Cardiac muscle cell (in vitro differentiated cells and primary cell): Measurements from ENCODE around the gene TNS1. TPM values are rescaled to one million over a fixed set of nuclear protein-coding genes. Genes with fewer than 3 reads are reported as not detected.

Experiments used
- DNase-seq, 2 donors: peaks; one replicate each; pipeline versions ENCODE4 v3.0.0 to v3.0.0-alpha.2; 2010 to 2017; ENCODE audit warnings: low read depth in 1 of 2, low spot score in 1 of 2
- H3K27ac ChIP-seq: fragments of 200-600 bp; sonication (generic); 2 replicates; pipeline ENCODE4 v1.5.1; 2016
- H3K27me3 ChIP-seq: fragments of 200-600 bp; sonication (generic); 2 replicates; pipeline ENCODE4 v1.6.0; 2016; ENCODE audit warnings: control low read depth
- H3K36me3 ChIP-seq: fragments of 200-600 bp; sonication (generic); 2 replicates; pipeline ENCODE4 v1.5.1; 2016; ENCODE audit warnings: control low read depth
- H3K4me1 ChIP-seq: fragments of 200-600 bp; sonication (generic); 2 replicates; pipeline ENCODE4 v1.8.1; 2017; ENCODE audit warnings: low read depth, mild to moderate bottlenecking, mixed run types
- H3K4me3 ChIP-seq: fragments of 200-600 bp; sonication (generic); 2 replicates; pipeline ENCODE4 v1.5.1; 2016; ENCODE audit warnings: mild to moderate bottlenecking
- H3K9me3 ChIP-seq: fragments of 200-600 bp; sonication (generic); 2 replicates; pipeline ENCODE4 v1.5.1; 2017; ENCODE audit warnings: low read depth, mild to moderate bottlenecking, control low read depth
- CTCF ChIP-seq: IDR thresholded peaks from 2 replicates; pipeline ENCODE4 v1.5.1; 2012; ENCODE audit warnings: low read depth, mild to moderate bottlenecking, low read length
- polyA plus RNA-seq: library from polyadenylated mRNA; unstranded; fragments of >200 nt; fragmentation: Nextera tagmentation; extraction: Ambion mirVana; gene quantifications from 2 replicates; pipeline ENCODE4 v1.2.1, GENCODE V29; 2016
- total RNA-seq: library from RNA; depleted of rRNA; stranded (reverse); fragments of >200 nt; gene quantifications from 2 replicates; pipeline ENCODE4 v1.2.3, GENCODE V29; 2016

TNS1 gene
- total and polyA plus RNA-seq, 2 experiments from 2014 or later = 16.7 to 44.3 TPM

GRCh38 chr2:218006741-218007140, 3.9 kb upstream of the TNS1 start:
- Histone ChIP-seq H3K4me1 (peaks cover 4% of the 10 kb centered on the region), H3K27me3 (peaks cover 40% of the 10 kb centered on the region), H3K4me3 (no peak overlapping the region), H3K9me3 (no peaks in the 10 kb centered on the region), H3K27ac (no peak overlapping the region), H3K36me3 (no peaks in the 10 kb centered on the region)
- peak in 1 of 2 donors; percentile 68 for DNase-seq
- TF ChIP-seq CTCF = no peak

GRCh38 chr2:218005486-218005885, 2.7 kb upstream of the TNS1 start:
- no peak for DNase-seq
- Histone ChIP-seq H3K9me3 (no peaks in the 10 kb centered on the region), H3K27ac (no peak overlapping the region), H3K4me3 (no peak overlapping the region), H3K27me3 (peaks cover 27% of the 10 kb centered on the region), H3K36me3 (no peaks in the 10 kb centered on the region), H3K4me1 (peaks cover 4% of the 10 kb centered on the region)
- TF ChIP-seq CTCF = no peak

- Histone ChIP-seq H3K27ac (no peak overlapping the region), H3K4me1 (peaks cover 4% of the 10 kb centered on the region)
These were observed 2.2 kb upstream of the TNS1 start for GRCh38 chr2:218005028-218005427.

GRCh38 chr2:218003981-218004419, 1.2 kb upstream of the TNS1 start:
- Histone ChIP-seq H3K36me3 (no peaks in the 10 kb centered on the region), H3K4me1 (peaks cover 4% of the 10 kb centered on the region), H3K9me3 (no peaks in the 10 kb centered on the region), H3K4me3 (no peak overlapping the region), H3K27me3 (peaks cover 12% of the 10 kb centered on the region), H3K27ac (no peak overlapping the region)
- no peak for TF ChIP-seq CTCF
- peak; percentile 47 to 97 for DNase-seq

More at GRCh38 chr2:218005028-218005427, 2.2 kb upstream of the TNS1 start:
- DNase-seq = no peak
- Histone ChIP-seq H3K4me3 (no peak overlapping the region), H3K27me3 (peaks cover 23% of the 10 kb centered on the region), H3K9me3 (no peaks in the 10 kb centered on the region), H3K36me3 (no peaks in the 10 kb centered on the region)
- TF ChIP-seq CTCF = no peak

- Histone ChIP-seq H3K9me3 (no peaks in the 10 kb centered on the region), H3K27ac (no peak overlapping the region), H3K4me3 (no peak overlapping the region), H3K27me3 (peaks cover 6% of the 10 kb centered on the region), H3K36me3 (no peaks in the 10 kb centered on the region), H3K4me1 (peaks cover 4% of the 10 kb centered on the region)
- peak in 1 of 2 donors; percentile 87 for DNase-seq
- no peak for TF ChIP-seq CTCF
These were observed 618 bp upstream of the TNS1 start for GRCh38 chr2:218003281-218003944.
